Measurements from ENCODE around the gene IQGAP1. TPM values are rescaled to one million over a fixed set of nuclear protein-coding genes. Genes with fewer than 3 reads are reported as not detected.

IQGAP1 gene
- total RNA-seq, 1 experiment from 2014 or later, result 106 TPM

DNA sequence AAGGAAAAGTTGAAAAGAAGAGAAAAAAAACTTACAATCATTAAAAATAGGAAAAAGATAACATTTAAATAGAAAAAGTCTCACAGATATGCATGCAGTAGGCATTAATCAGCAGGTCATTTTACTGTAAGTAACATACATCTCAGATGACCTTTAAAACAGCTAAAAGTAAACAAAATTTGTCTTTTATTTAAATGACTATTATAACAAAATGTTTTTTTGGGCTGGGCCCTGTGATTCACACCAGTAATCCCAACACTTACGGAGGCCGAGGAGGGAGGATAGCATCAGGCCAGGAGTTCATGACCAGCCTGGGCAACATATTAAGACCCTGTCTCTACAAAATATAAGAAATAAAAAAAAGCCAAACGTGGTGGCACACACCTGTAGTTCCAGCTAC is 14.7 kb downstream of the IQGAP1 start:
- DNase-seq (ENCODE audit: low spot score) (no peak), ATAC-seq (no peak)
- ChIA-PET POLR2A (no interaction called here), CTCF (interaction anchor here (0.8 kb wide), 1 partner anchor 11 kb away, joined by 3 read pairs; no protein-coding TSS in a partner anchor)
- Mint-ChIP-seq H3K4me1 (peaks cover 74% of the 10 kb centered on the region), H3K27me3 (ENCODE audit: low read depth) (no peaks in the 10 kb centered on the region), H3K4me3 (no peak overlapping the region), H3K27ac (no peak overlapping the region), H3K9me3 (no peaks in the 10 kb centered on the region), H3K36me3 (no peaks in the 10 kb centered on the region)
- TF ChIP-seq, protein P1, sequence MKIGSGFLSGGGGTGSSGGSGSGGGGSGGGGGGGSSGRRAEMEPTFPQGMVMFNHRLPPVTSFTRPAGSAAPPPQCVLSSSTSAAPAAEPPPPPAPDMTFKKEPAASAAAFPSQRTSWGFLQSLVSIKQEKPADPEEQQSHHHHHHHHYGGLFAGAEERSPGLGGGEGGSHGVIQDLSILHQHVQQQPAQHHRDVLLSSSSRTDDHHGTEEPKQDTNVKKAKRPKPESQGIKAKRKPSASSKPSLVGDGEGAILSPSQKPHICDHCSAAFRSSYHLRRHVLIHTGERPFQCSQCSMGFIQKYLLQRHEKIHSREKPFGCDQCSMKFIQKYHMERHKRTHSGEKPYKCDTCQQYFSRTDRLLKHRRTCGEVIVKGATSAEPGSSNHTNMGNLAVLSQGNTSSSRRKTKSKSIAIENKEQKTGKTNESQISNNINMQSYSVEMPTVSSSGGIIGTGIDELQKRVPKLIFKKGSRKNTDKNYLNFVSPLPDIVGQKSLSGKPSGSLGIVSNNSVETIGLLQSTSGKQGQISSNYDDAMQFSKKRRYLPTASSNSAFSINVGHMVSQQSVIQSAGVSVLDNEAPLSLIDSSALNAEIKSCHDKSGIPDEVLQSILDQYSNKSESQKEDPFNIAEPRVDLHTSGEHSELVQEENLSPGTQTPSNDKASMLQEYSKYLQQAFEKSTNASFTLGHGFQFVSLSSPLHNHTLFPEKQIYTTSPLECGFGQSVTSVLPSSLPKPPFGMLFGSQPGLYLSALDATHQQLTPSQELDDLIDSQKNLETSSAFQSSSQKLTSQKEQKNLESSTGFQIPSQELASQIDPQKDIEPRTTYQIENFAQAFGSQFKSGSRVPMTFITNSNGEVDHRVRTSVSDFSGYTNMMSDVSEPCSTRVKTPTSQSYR (CRISPR knock-in tag; IDR thresholded peaks at IDR 0.05), result no peak
- no peak for TF ChIP-seq FOXP1 (CRISPR knock-in tag; IDR thresholded peaks at IDR 0.05; ENCODE audit: borderline replicate concordance)
- TF ChIP-seq ELF4 (CRISPR knock-in tag; IDR thresholded peaks at IDR 0.05; ENCODE audit: low read depth), result no peak
- TF ChIP-seq, protein P2, sequence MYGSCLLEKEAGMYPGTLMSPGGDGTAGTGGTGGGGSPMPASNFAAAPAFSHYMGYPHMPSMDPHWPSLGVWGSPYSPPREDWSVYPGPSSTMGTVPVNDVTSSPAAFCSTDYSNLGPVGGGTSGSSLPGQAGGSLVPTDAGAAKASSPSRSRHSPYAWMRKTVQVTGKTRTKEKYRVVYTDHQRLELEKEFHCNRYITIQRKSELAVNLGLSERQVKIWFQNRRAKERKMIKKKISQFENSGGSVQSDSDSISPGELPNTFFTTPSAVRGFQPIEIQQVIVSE (CRISPR knock-in tag; IDR thresholded peaks at IDR 0.05; ENCODE audit: borderline replicate concordance), result no peak
- TF ChIP-seq ETV6 (CRISPR knock-in tag; IDR thresholded peaks at IDR 0.05), result no peak
- TF ChIP-seq ZNF317 (CRISPR knock-in tag; IDR thresholded peaks at IDR 0.05; ENCODE audit: borderline replicate concordance, low read depth), result no peak
- no peak for TF ChIP-seq SOX15 (CRISPR knock-in tag; IDR thresholded peaks at IDR 0.05)
- TF ChIP-seq, protein P3, sequence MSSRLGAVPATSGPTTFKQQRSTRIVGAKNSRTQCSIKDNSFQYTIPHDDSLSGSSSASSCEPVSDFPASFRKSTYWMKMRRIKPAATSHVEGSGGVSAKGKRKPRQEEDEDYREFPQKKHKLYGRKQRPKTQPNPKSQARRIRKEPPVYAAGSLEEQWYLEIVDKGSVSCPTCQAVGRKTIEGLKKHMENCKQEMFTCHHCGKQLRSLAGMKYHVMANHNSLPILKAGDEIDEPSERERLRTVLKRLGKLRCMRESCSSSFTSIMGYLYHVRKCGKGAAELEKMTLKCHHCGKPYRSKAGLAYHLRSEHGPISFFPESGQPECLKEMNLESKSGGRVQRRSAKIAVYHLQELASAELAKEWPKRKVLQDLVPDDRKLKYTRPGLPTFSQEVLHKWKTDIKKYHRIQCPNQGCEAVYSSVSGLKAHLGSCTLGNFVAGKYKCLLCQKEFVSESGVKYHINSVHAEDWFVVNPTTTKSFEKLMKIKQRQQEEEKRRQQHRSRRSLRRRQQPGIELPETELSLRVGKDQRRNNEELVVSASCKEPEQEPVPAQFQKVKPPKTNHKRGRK (CRISPR knock-in tag; IDR thresholded peaks at IDR 0.05; ENCODE audit: borderline replicate concordance), result no peak
- no peak for TF ChIP-seq ZNF219 (CRISPR knock-in tag; IDR thresholded peaks at IDR 0.05; ENCODE audit: borderline replicate concordance)
- TF ChIP-seq, protein P4, sequence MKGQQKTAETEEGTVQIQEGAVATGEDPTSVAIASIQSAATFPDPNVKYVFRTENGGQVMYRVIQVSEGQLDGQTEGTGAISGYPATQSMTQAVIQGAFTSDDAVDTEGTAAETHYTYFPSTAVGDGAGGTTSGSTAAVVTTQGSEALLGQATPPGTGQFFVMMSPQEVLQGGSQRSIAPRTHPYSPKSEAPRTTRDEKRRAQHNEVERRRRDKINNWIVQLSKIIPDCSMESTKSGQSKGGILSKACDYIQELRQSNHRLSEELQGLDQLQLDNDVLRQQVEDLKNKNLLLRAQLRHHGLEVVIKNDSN (CRISPR knock-in tag; IDR thresholded peaks at IDR 0.05), result no peak
- TF ChIP-seq ATF1 (CRISPR knock-in tag; IDR thresholded peaks at IDR 0.05), result no peak
- TF ChIP-seq, protein P5, sequence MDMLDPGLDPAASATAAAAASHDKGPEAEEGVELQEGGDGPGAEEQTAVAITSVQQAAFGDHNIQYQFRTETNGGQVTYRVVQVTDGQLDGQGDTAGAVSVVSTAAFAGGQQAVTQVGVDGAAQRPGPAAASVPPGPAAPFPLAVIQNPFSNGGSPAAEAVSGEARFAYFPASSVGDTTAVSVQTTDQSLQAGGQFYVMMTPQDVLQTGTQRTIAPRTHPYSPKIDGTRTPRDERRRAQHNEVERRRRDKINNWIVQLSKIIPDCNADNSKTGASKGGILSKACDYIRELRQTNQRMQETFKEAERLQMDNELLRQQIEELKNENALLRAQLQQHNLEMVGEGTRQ (CRISPR knock-in tag; IDR thresholded peaks at IDR 0.05), result no peak

DNA sequence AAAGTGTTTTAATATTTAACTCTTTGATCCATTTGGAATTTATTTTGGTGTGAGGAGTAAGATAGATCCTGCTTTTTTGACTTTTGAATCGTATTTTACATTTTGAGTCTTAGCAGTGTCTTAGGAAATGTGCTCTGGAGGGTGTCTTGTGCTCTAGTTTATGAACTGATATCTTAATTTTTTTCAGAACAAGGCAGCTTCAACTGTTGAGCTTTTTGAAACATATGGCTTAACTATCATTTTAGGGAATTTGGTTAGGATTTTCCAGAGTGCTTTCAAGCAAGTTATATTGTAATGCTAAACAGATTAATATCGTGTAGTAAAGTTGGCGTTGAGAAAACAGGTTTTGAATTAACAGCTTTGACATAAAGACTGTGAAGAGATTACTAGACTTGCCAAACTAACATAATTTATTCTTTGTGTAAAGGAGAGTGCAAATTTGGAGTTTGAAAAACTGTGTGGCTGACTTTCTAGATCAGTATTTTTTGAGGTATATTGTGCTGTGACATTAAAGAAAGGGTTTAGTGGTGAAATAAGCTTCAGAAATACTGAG is 17.1 kb downstream of the IQGAP1 start:
- ChIA-PET CTCF (interaction anchor here (1.1 kb wide), 1 partner anchor 16 kb away, joined by 3 read pairs; no protein-coding TSS in a partner anchor), POLR2A (no interaction called here)
- H3K27me3 Mint-ChIP-seq (ENCODE audit: low read depth), result no peaks in the 10 kb centered on the region
- ATAC-seq (no peak), DNase-seq (ENCODE audit: low spot score) (no peak)
- H3K36me3 Mint-ChIP-seq, result peaks cover 10% of the 10 kb centered on the region
- H3K4me1 Mint-ChIP-seq, result peaks cover 70% of the 10 kb centered on the region
- H3K27ac Mint-ChIP-seq, result peak overlapping the region; percentile 82
- TF ChIP-seq JAZF1 (CRISPR knock-in tag; IDR thresholded peaks at IDR 0.05) (no peak), ZNF317 (CRISPR knock-in tag; IDR thresholded peaks at IDR 0.05; ENCODE audit: borderline replicate concordance, low read depth) (no peak), NFYB (CRISPR knock-in tag; conservative IDR thresholded peaks at IDR 0.05; ENCODE audit: low read depth) (no peak), KAT7 (CRISPR knock-in tag; IDR thresholded peaks at IDR 0.05; ENCODE audit: borderline replicate concordance) (no peak), ESRRA (CRISPR knock-in tag; IDR thresholded peaks at IDR 0.05; ENCODE audit: borderline replicate concordance) (no peak), RORB (CRISPR knock-in tag; IDR thresholded peaks at IDR 0.05) (no peak)
- TF ChIP-seq, protein P6, sequence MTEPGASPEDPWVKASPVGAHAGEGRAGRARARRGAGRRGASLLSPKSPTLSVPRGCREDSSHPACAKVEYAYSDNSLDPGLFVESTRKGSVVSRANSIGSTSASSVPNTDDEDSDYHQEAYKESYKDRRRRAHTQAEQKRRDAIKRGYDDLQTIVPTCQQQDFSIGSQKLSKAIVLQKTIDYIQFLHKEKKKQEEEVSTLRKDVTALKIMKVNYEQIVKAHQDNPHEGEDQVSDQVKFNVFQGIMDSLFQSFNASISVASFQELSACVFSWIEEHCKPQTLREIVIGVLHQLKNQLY (CRISPR knock-in tag; IDR thresholded peaks at IDR 0.05), result no peak
- TF ChIP-seq, protein P7, sequence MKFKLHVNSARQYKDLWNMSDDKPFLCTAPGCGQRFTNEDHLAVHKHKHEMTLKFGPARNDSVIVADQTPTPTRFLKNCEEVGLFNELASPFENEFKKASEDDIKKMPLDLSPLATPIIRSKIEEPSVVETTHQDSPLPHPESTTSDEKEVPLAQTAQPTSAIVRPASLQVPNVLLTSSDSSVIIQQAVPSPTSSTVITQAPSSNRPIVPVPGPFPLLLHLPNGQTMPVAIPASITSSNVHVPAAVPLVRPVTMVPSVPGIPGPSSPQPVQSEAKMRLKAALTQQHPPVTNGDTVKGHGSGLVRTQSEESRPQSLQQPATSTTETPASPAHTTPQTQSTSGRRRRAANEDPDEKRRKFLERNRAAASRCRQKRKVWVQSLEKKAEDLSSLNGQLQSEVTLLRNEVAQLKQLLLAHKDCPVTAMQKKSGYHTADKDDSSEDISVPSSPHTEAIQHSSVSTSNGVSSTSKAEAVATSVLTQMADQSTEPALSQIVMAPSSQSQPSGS (CRISPR knock-in tag; IDR thresholded peaks at IDR 0.05; ENCODE audit: borderline replicate concordance, low read depth), result no peak
- H3K4me3 Mint-ChIP-seq, result no peak overlapping the region
- peaks cover 8% of the 10 kb centered on the region for H3K9me3 Mint-ChIP-seq

Data from WTC11 (cell line).